GM23338 (cell line): ENCODE data around the gene ADCY7. TPM values are rescaled to one million over a fixed set of nuclear protein-coding genes. Genes with fewer than 3 reads are reported as not detected.

ENCODE experiments used
- ATAC-seq: fragments of 200-7000 bp; cut with Tn5 transposase; 3 replicates; pipeline ENCODE4 v1.9.1; 2020
- DNase-seq: peaks from one replicate; pipeline ENCODE4 v3.0.0-alpha.2; 2015; ENCODE audit warnings: low spot score
- H2AFZ ChIP-seq: fragments of 200-600 bp; sonication (generic); 2 replicates; pipeline ENCODE4 v1.8.0; 2016; ENCODE audit warnings: antibody characterized with exemption, mild to moderate bottlenecking, moderate library complexity
- H3F3A ChIP-seq: fragments of 200-600 bp; sonication (generic); replicated peaks from 2 replicates; pipeline ENCODE4 v1.8.0; 2017; ENCODE audit warnings: antibody characterized with exemption, mixed run types, low read depth
- H3K27ac ChIP-seq: fragments of 200-600 bp; sonication (generic); 2 replicates; pipeline ENCODE4 v1.6.1; 2016; ENCODE audit warnings: low read depth
- H3K27me3 ChIP-seq: fragments of 200-600 bp; sonication (generic); 2 replicates; pipeline ENCODE4 v1.8.0; 2016; ENCODE audit warnings: mild to moderate bottlenecking, mixed run types, moderate library complexity; ENCODE audit not compliant: insufficient read depth
- H3K36me3 ChIP-seq: fragments of 200-600 bp; sonication (generic); 2 replicates; pipeline ENCODE4 v1.8.0; 2016; ENCODE audit warnings: mild to moderate bottlenecking; ENCODE audit not compliant: insufficient read depth
- H3K4me1 ChIP-seq: fragments of 200-600 bp; sonication (generic); 2 replicates; pipeline ENCODE4 v1.8.0; 2016; ENCODE audit warnings: mild to moderate bottlenecking, moderate library complexity; ENCODE audit not compliant: insufficient read depth
- H3K4me2 ChIP-seq: fragments of 200-600 bp; sonication (generic); 2 replicates; pipeline ENCODE4 v1.7.1; 2017; ENCODE audit warnings: mixed run types
- H3K4me3 ChIP-seq: fragments of 200-600 bp; sonication (generic); 2 replicates; pipeline ENCODE4 v1.6.1; 2016; ENCODE audit warnings: mixed run types
- H3K79me2 ChIP-seq: fragments of 200-600 bp; sonication (generic); replicated peaks from 2 replicates; pipeline ENCODE4 v1.8.0; 2017; ENCODE audit warnings: mild to moderate bottlenecking; ENCODE audit not compliant: insufficient read depth
- H3K9me2 ChIP-seq: fragments of 200-600 bp; sonication (generic); 2 replicates; pipeline ENCODE4 v1.8.0; 2017; ENCODE audit not compliant: insufficient read depth
- H4K20me1 ChIP-seq: fragments of 200-600 bp; sonication (generic); replicated peaks from 2 replicates; pipeline ENCODE4 v1.8.0; 2017; ENCODE audit warnings: mild to moderate bottlenecking; ENCODE audit not compliant: insufficient read depth
- H3K27ac Mint-ChIP-seq: 2 replicates; pipeline ENCODE4 v1.8.0; 2020; ENCODE audit warnings: inconsistent platforms, mild to moderate bottlenecking, moderate library complexity, mixed read lengths
- H3K27me3 Mint-ChIP-seq: 3 replicates; pipeline ENCODE4 v1.8.0; 2022; ENCODE audit warnings: low read depth, mild to moderate bottlenecking, moderate library complexity, mixed read lengths, inconsistent platforms; ENCODE audit not compliant: insufficient read depth, poor library complexity
- H3K36me3 Mint-ChIP-seq: 3 replicates; pipeline ENCODE4 v1.8.0; 2021; ENCODE audit warnings: low read depth, mild to moderate bottlenecking, inconsistent platforms, moderate library complexity, mixed read lengths
- H3K4me1 Mint-ChIP-seq: 3 replicates; pipeline ENCODE4 v1.8.0; 2020; ENCODE audit warnings: mild to moderate bottlenecking, inconsistent platforms, mixed read lengths
- H3K4me3 Mint-ChIP-seq: 3 replicates; pipeline ENCODE4 v1.8.0; 2021; ENCODE audit warnings: moderate library complexity, mild to moderate bottlenecking, inconsistent platforms, mixed read lengths
- H3K9me3 Mint-ChIP-seq: 3 replicates; pipeline ENCODE4 v1.8.0; 2020; ENCODE audit warnings: moderate library complexity, mild to moderate bottlenecking, inconsistent platforms, mixed read lengths
- CREB1 ChIP-seq: fragments of 250-450 bp; sonication (Bioruptor Pico); IDR thresholded peaks from 2 replicates; pipeline ENCODE4 v1.5.0; 2020; ENCODE audit warnings: low read depth, mild to moderate bottlenecking, moderate library complexity
- ETS1 ChIP-seq: IDR thresholded peaks from 2 replicates; pipeline ENCODE4 v1.6.1; 2016; ENCODE audit warnings: antibody characterized with exemption
- EZH2 ChIP-seq: fragments of 200-600 bp; sonication (generic); IDR thresholded peaks from one replicate; pipeline ENCODE4 v1.8.0; 2017; ENCODE audit warnings: antibody characterized with exemption, mild to moderate bottlenecking, low read depth; ENCODE audit not compliant: unreplicated experiment
- EZH2phosphoT487 ChIP-seq: fragments of 200-600 bp; sonication (generic); IDR thresholded peaks from one replicate; pipeline ENCODE4 v1.8.1; 2018; ENCODE audit warnings: antibody characterized with exemption; ENCODE audit not compliant: unreplicated experiment
- JUNB ChIP-seq: IDR thresholded peaks from one replicate; pipeline ENCODE4 v1.6.1; 2016; ENCODE audit warnings: antibody characterized with exemption; ENCODE audit not compliant: unreplicated experiment
- NANOG ChIP-seq: IDR thresholded peaks from 2 replicates; pipeline ENCODE4 v1.6.1; 2016; ENCODE audit warnings: antibody characterized with exemption, borderline replicate concordance
- POLR2AphosphoS5 ChIP-seq: IDR thresholded peaks from 2 replicates; pipeline ENCODE4 v1.6.1; 2016; ENCODE audit warnings: antibody characterized with exemption, low read depth
- STAT1 ChIP-seq: IDR thresholded peaks from one replicate; pipeline ENCODE4 v1.6.1; 2016; ENCODE audit warnings: antibody characterized with exemption; ENCODE audit not compliant: unreplicated experiment
- ZNF114 ChIP-seq: fragments of 250-450 bp; sonication (Bioruptor Pico); IDR thresholded peaks from 2 replicates; pipeline ENCODE4 v1.5.0; 2020; ENCODE audit warnings: mild to moderate bottlenecking, moderate library complexity
- ZNF331 ChIP-seq: fragments of 250-450 bp; sonication (Bioruptor Pico); IDR thresholded peaks from 2 replicates; pipeline ENCODE4 v1.5.0; 2020; ENCODE audit warnings: low read depth, mild to moderate bottlenecking, moderate library complexity
- polyA plus RNA-seq: library from polyadenylated mRNA; unstranded; fragments of >200 nt; fragmentation: Nextera tagmentation; extraction: Ambion mirVana; gene quantifications from 2 replicates; pipeline ENCODE4 v1.2.1, GENCODE V29; 2016
- total RNA-seq: library from RNA; depleted of rRNA; stranded (reverse); fragments of >200 nt; shearing (Covaris generic); gene quantifications from 2 replicates; pipeline ENCODE4 v1.2.3, GENCODE V29; 2014
- TF ChIP-seq, protein P1 (sequence below): IDR thresholded peaks from one replicate; pipeline ENCODE4 v1.6.1; 2018; ENCODE audit warnings: antibody characterized with exemption; ENCODE audit not compliant: unreplicated experiment
- TF ChIP-seq, protein P2 (sequence below), 2 experiments: fragments of 200-600 bp in 1 of 2; sonication (generic) in 1 of 2; conservative IDR thresholded peaks; 2 replicates each; pipeline versions ENCODE4 v1.5.1 to v1.6.1; 2016 to 2017; ENCODE audit warnings: antibody characterized with exemption in 2 of 2, low read depth in 2 of 2, mild to moderate bottlenecking in 2 of 2, moderate library complexity in 1 of 2
- TF ChIP-seq, protein P3 (sequence below): fragments of 250-450 bp; sonication (Bioruptor Pico); IDR thresholded peaks from 2 replicates; pipeline ENCODE4 v1.5.0; 2020; ENCODE audit warnings: mild to moderate bottlenecking, moderate library complexity

Gene ADCY7
- total and polyA plus RNA-seq, 2 experiments from 2014 or later, result 2.4 to 10.5 TPM

DNA sequence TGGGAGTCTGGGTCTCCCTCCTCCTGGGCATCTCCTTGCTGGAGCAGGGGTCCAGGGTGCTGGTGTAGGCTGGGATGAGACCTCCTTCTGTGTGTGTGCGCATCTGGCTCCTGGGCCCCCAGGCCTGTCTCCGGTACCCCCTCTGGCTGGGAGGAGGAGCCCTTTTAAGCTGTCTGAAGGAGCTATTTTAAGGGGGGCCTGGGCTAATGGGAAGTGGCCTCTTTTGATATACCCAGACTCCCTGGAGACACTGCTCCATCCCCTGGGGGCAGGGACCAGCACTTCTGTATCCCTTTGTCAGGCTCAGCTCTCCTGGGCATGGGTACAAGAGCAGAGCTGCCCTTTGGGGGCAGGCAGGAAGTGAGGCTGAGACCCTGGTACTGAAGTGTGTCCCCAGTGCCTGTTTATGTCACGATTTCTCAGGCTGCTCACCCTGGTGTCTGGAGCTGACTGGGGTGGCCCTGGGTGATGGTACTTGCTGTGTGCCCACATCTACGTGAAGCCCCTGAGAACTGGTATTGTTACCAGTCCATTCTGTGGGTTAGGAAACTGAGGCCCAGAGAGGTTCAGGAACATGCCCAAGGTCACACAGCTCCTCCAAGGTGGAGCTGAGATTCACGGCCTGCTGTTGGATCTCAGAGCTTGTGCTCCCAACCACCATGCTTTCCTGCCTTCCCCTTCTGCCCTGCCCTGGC is 6.5 kb downstream of the ADCY7 start:
- Histone ChIP-seq H3K4me2 (no peak overlapping the region), H3K36me3 (no peaks in the 10 kb centered on the region), H2AFZ (no peak overlapping the region), H3K27ac (no peak overlapping the region), H3K79me2 (no peaks in the 10 kb centered on the region), H3K27me3 (no peaks in the 10 kb centered on the region), H3K4me3 (no peak overlapping the region), H3K4me1 (no peaks in the 10 kb centered on the region), H3K9me2 (no peaks in the 10 kb centered on the region), H3F3A (no peaks in the 10 kb centered on the region), H4K20me1 (no peaks in the 10 kb centered on the region; the same call in 1 of the 2 replicates)
- Mint-ChIP-seq H3K27me3 (peaks cover 9% of the 10 kb centered on the region), H3K36me3 (no peaks in the 10 kb centered on the region), H3K27ac (no peak overlapping the region), H3K4me3 (no peak overlapping the region), H3K9me3 (no peaks in the 10 kb centered on the region), H3K4me1 (peaks cover under 1% of the 10 kb centered on the region; the same call in 2 of the 3 replicates)
- ATAC-seq (no peak), DNase-seq (no peak)
- TF ChIP-seq ZNF114 (CRISPR knock-in tag) (no peak), CREB1 (CRISPR knock-in tag) (no peak), NANOG (no peak), EZH2phosphoT487 (no peak), ZNF331 (no peak), JUNB (no peak), POLR2AphosphoS5 (no peak), ETS1 (no peak), EZH2 (no peak), STAT1 (no peak)
- TF ChIP-seq, protein P1, sequence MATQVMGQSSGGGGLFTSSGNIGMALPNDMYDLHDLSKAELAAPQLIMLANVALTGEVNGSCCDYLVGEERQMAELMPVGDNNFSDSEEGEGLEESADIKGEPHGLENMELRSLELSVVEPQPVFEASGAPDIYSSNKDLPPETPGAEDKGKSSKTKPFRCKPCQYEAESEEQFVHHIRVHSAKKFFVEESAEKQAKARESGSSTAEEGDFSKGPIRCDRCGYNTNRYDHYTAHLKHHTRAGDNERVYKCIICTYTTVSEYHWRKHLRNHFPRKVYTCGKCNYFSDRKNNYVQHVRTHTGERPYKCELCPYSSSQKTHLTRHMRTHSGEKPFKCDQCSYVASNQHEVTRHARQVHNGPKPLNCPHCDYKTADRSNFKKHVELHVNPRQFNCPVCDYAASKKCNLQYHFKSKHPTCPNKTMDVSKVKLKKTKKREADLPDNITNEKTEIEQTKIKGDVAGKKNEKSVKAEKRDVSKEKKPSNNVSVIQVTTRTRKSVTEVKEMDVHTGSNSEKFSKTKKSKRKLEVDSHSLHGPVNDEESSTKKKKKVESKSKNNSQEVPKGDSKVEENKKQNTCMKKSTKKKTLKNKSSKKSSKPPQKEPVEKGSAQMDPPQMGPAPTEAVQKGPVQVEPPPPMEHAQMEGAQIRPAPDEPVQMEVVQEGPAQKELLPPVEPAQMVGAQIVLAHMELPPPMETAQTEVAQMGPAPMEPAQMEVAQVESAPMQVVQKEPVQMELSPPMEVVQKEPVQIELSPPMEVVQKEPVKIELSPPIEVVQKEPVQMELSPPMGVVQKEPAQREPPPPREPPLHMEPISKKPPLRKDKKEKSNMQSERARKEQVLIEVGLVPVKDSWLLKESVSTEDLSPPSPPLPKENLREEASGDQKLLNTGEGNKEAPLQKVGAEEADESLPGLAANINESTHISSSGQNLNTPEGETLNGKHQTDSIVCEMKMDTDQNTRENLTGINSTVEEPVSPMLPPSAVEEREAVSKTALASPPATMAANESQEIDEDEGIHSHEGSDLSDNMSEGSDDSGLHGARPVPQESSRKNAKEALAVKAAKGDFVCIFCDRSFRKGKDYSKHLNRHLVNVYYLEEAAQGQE, result no peak
- TF ChIP-seq, protein P2, sequence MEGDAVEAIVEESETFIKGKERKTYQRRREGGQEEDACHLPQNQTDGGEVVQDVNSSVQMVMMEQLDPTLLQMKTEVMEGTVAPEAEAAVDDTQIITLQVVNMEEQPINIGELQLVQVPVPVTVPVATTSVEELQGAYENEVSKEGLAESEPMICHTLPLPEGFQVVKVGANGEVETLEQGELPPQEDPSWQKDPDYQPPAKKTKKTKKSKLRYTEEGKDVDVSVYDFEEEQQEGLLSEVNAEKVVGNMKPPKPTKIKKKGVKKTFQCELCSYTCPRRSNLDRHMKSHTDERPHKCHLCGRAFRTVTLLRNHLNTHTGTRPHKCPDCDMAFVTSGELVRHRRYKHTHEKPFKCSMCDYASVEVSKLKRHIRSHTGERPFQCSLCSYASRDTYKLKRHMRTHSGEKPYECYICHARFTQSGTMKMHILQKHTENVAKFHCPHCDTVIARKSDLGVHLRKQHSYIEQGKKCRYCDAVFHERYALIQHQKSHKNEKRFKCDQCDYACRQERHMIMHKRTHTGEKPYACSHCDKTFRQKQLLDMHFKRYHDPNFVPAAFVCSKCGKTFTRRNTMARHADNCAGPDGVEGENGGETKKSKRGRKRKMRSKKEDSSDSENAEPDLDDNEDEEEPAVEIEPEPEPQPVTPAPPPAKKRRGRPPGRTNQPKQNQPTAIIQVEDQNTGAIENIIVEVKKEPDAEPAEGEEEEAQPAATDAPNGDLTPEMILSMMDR (conservative IDR thresholded peaks at IDR 0.05; ENCODE audit: low read depth in 2 of 2), result no peak
- TF ChIP-seq, protein P3, sequence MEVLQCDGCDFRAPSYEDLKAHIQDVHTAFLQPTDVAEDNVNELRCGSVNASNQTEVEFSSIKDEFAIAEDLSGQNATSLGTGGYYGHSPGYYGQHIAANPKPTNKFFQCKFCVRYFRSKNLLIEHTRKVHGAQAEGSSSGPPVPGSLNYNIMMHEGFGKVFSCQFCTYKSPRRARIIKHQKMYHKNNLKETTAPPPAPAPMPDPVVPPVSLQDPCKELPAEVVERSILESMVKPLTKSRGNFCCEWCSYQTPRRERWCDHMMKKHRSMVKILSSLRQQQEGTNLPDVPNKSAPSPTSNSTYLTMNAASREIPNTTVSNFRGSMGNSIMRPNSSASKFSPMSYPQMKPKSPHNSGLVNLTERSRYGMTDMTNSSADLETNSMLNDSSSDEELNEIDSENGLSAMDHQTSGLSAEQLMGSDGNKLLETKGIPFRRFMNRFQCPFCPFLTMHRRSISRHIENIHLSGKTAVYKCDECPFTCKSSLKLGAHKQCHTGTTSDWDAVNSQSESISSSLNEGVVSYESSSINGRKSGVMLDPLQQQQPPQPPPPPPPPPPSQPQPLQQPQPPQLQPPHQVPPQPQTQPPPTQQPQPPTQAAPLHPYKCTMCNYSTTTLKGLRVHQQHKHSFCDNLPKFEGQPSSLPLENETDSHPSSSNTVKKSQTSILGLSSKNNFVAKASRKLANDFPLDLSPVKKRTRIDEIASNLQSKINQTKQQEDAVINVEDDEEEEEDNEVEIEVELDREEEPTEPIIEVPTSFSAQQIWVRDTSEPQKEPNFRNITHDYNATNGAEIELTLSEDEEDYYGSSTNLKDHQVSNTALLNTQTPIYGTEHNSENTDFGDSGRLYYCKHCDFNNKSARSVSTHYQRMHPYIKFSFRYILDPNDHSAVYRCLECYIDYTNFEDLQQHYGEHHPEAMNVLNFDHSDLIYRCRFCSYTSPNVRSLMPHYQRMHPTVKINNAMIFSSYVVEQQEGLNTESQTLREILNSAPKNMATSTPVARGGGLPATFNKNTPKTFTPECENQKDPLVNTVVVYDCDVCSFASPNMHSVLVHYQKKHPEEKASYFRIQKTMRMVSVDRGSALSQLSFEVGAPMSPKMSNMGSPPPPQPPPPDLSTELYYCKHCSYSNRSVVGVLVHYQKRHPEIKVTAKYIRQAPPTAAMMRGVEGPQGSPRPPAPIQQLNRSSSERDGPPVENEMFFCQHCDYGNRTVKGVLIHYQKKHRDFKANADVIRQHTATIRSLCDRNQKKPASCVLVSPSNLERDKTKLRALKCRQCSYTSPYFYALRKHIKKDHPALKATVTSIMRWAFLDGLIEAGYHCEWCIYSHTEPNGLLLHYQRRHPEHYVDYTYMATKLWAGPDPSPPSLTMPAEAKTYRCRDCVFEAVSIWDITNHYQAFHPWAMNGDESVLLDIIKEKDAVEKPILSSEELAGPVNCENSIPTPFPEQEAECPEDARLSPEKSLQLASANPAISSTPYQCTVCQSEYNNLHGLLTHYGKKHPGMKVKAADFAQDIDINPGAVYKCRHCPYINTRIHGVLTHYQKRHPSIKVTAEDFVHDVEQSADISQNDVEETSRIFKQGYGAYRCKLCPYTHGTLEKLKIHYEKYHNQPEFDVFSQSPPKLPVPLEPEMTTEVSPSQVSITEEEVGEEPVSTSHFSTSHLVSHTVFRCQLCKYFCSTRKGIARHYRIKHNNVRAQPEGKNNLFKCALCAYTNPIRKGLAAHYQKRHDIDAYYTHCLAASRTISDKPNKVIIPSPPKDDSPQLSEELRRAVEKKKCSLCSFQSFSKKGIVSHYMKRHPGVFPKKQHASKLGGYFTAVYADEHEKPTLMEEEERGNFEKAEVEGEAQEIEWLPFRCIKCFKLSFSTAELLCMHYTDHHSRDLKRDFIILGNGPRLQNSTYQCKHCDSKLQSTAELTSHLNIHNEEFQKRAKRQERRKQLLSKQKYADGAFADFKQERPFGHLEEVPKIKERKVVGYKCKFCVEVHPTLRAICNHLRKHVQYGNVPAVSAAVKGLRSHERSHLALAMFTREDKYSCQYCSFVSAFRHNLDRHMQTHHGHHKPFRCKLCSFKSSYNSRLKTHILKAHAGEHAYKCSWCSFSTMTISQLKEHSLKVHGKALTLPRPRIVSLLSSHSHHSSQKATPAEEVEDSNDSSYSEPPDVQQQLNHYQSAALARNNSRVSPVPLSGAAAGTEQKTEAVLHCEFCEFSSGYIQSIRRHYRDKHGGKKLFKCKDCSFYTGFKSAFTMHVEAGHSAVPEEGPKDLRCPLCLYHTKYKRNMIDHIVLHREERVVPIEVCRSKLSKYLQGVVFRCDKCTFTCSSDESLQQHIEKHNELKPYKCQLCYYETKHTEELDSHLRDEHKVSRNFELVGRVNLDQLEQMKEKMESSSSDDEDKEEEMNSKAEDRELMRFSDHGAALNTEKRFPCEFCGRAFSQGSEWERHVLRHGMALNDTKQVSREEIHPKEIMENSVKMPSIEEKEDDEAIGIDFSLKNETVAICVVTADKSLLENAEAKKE (CRISPR knock-in tag), result no peak
